ENCODE measurements around the gene UBE2D2.

Gene UBE2D2

GRCh38 chr5:139638090-139638735 is 77.1 kb downstream of the UBE2D2 start:
- H3K79me2 ChIP-seq (ENCODE audit: low read length), result peaks cover 3% of the 10 kb centered on the region; the same call in 1 of the 2 replicates
- H3K36me3 ChIP-seq (replicated peaks; ENCODE audit: low read depth, low read length), result no peaks in the 10 kb centered on the region
- TF ChIP-seq EZH2phosphoT487 (IDR thresholded peaks at IDR 0.05; ENCODE audit: low read depth) (no peak), CTCF (IDR thresholded peaks at IDR 0.05; ENCODE audit: low read depth, low read length) (no peak)
- H3K4me2 ChIP-seq (ENCODE audit: low read length), result peak overlapping the region; percentile 91
- peaks cover 82% of the 10 kb centered on the region for H3K4me1 ChIP-seq (ENCODE audit: low read length)
- H2AFZ ChIP-seq (ENCODE audit: low read depth, low read length), result no peak overlapping the region
- peak overlapping the region; percentile 96 for H3K27ac ChIP-seq (ENCODE audit: low read length)
- H4K20me1 ChIP-seq (ENCODE audit: insufficient read depth, low read length), result no peaks in the 10 kb centered on the region
- H3K27me3 ChIP-seq (ENCODE audit: low read depth, low read length), result no peaks in the 10 kb centered on the region
- no peaks in the 10 kb centered on the region for H3K9me3 ChIP-seq (ENCODE audit: insufficient read depth, low read length)
- peak overlapping the region; percentile 77 for H3K4me3 ChIP-seq (ENCODE audit: low read length)
- H3K9ac ChIP-seq (ENCODE audit: low read length), result peak overlapping the region; percentile 73

GRCh38 chr5:139638736-139639618 is 77.8 kb downstream of the UBE2D2 start:
- Histone ChIP-seq H3K9me3 (ENCODE audit: insufficient read depth, low read length) (no peaks in the 10 kb centered on the region), H3K36me3 (replicated peaks; ENCODE audit: low read depth, low read length) (no peaks in the 10 kb centered on the region), H3K4me3 (ENCODE audit: low read length) (peak overlapping the region; percentile 77; the same call in 1 of the 2 replicates), H3K4me2 (ENCODE audit: low read length) (peak overlapping the region; percentile 91), H3K4me1 (ENCODE audit: low read length) (peaks cover 81% of the 10 kb centered on the region), H3K27ac (ENCODE audit: low read length) (peak overlapping the region; percentile 96), H3K9ac (ENCODE audit: low read length) (peak overlapping the region; percentile 73; the same call in 1 of the 2 replicates), H3K27me3 (ENCODE audit: low read depth, low read length) (no peaks in the 10 kb centered on the region), H4K20me1 (ENCODE audit: insufficient read depth, low read length) (no peaks in the 10 kb centered on the region), H3K79me2 (ENCODE audit: low read length) (peaks cover 3% of the 10 kb centered on the region; the same call in 1 of the 2 replicates), H2AFZ (ENCODE audit: low read depth, low read length) (no peak overlapping the region)
- TF ChIP-seq CTCF (IDR thresholded peaks at IDR 0.05; ENCODE audit: low read depth, low read length), result no peak
- TF ChIP-seq EZH2phosphoT487 (IDR thresholded peaks at IDR 0.05; ENCODE audit: low read depth), result no peak

DNA sequence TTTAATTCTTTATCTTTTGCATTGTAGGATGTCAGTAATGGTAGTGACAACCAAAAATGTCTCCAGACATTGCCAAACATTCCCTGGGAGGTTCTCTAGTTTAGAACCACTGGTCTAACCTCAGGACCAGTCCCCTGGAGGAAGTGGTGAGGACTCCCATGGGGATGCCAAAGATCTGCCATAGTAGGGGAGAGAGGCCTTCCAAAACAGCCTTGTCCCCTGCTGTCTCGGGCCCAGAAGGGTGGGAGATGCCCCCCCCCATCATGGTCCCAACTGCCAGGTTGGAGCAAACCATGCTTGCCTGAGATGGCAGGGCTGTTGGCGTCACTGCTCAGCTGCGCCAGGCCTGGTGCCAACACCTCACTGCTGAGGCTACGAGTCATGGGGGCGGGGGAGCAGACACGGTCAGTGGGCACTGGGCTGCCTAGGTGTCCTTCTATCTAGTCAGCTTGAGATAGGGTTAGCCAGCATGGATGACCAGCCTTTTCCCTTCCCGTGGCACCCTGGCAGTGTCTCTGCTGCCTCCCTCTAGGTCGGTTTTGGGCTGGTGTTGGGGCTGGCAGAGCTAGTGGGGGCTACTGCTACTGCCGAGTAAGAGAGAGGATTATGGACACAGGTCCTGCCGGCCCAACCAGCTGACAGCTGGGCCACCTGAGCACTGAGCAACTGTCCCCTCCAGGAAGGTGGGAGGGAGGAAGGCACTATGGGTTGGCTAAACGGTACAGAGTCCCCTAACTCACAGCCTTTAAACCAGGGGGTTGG is 78.7 kb downstream of the UBE2D2 start:
- Histone ChIP-seq H3K4me2 (ENCODE audit: low read length) (no peak overlapping the region), H3K36me3 (replicated peaks; ENCODE audit: low read depth, low read length) (no peaks in the 10 kb centered on the region)

More for the DNA sequence above, 78.7 kb downstream of the UBE2D2 start:
- Histone ChIP-seq H3K4me3 (ENCODE audit: low read length) (no peak overlapping the region), H4K20me1 (ENCODE audit: insufficient read depth, low read length) (no peaks in the 10 kb centered on the region), H3K4me1 (ENCODE audit: low read length) (peaks cover 73% of the 10 kb centered on the region), H3K79me2 (ENCODE audit: low read length) (peaks cover 3% of the 10 kb centered on the region; the same call in 1 of the 2 replicates), H3K27ac (ENCODE audit: low read length) (no peak overlapping the region), H2AFZ (ENCODE audit: low read depth, low read length) (no peak overlapping the region), H3K27me3 (ENCODE audit: low read depth, low read length) (no peaks in the 10 kb centered on the region), H3K9ac (ENCODE audit: low read length) (no peak overlapping the region), H3K9me3 (ENCODE audit: insufficient read depth, low read length) (no peaks in the 10 kb centered on the region)
- TF ChIP-seq EZH2phosphoT487 (IDR thresholded peaks at IDR 0.05; ENCODE audit: low read depth), result no peak
- TF ChIP-seq CTCF (IDR thresholded peaks at IDR 0.05; ENCODE audit: low read depth, low read length), result no peak

Measured in OCI-LY3 (cell line).